ENCODE measurements around the gene UGT8.
A peak's percentile ranks its signal among the peaks of the same experiment; 100 is the strongest.
"Not testable (repeated sequence)": the region's sequence is repeated elsewhere in the genome, so short reads cannot be mapped to it uniquely, and the experiment has no call there.

The UGT8 gene

GRCh38 chr4:114642173-114642780 lies 43.7 kb downstream of the UGT8 start:
- Mint-ChIP-seq H3K9me3 (peaks cover 2% of the 10 kb centered on the region), H3K4me1 (peaks cover 32% of the 10 kb centered on the region), H3K4me3 (no peak overlapping the region), H3K36me3 (peaks cover 25% of the 10 kb centered on the region), H3K27me3 (no peaks in the 10 kb centered on the region), H3K27ac (peak overlapping the region; percentile 45)
- ATAC-seq (ENCODE audit: low read depth) (no peak), DNase-seq (ENCODE audit: low spot score in 2 of 2) (no peak)

- no peak for ATAC-seq (ENCODE audit: low read depth)
- no peaks in the 10 kb centered on the region for H3K9me3 Mint-ChIP-seq
These were observed 51.3 kb downstream of the UGT8 start for GRCh38 chr4:114649908-114650307.

GRCh38 chr4:114653675-114654074 lies 55.1 kb downstream of the UGT8 start:
- no peak for DNase-seq (ENCODE audit: low spot score in 2 of 2)
- Mint-ChIP-seq H3K4me1 (peaks cover 36% of the 10 kb centered on the region), H3K4me3 (no peak overlapping the region), H3K27ac (peak overlapping the region; percentile 62), H3K9me3 (no peaks in the 10 kb centered on the region), H3K36me3 (peaks cover 2% of the 10 kb centered on the region), H3K27me3 (no peaks in the 10 kb centered on the region)
- no peak for ATAC-seq (ENCODE audit: low read depth)

More at GRCh38 chr4:114649908-114650307, 51.3 kb downstream of the UGT8 start:
- DNase-seq (ENCODE audit: low spot score in 2 of 2), result no peak
- Mint-ChIP-seq H3K4me1 (peaks cover 38% of the 10 kb centered on the region), H3K27me3 (no peaks in the 10 kb centered on the region), H3K27ac (no peak overlapping the region), H3K36me3 (peaks cover 2% of the 10 kb centered on the region), H3K4me3 (no peak overlapping the region)

- peak; percentile 22 for ATAC-seq (ENCODE audit: low read depth)
- peak in 1 of 2 donors; percentile 1 for DNase-seq (ENCODE audit: low spot score in 2 of 2)
- Mint-ChIP-seq H3K4me1 (peaks cover 40% of the 10 kb centered on the region), H3K4me3 (no peak overlapping the region), H3K9me3 (no peaks in the 10 kb centered on the region), H3K36me3 (peaks cover 2% of the 10 kb centered on the region), H3K27me3 (no peaks in the 10 kb centered on the region), H3K27ac (peak overlapping the region; percentile 62)
These were observed 56.0 kb downstream of the UGT8 start for GRCh38 chr4:114654592-114654991.

GRCh38 chr4:114658179-114658578 lies 59.6 kb downstream of the UGT8 start:
- Mint-ChIP-seq H3K9me3 (no peaks in the 10 kb centered on the region), H3K4me1 (peaks cover 22% of the 10 kb centered on the region), H3K36me3 (no peaks in the 10 kb centered on the region), H3K27me3 (no peaks in the 10 kb centered on the region), H3K27ac (no peak overlapping the region), H3K4me3 (no peak overlapping the region)
- ATAC-seq (ENCODE audit: low read depth) (no peak), DNase-seq (ENCODE audit: low spot score in 2 of 2) (no peak)

GRCh38 chr4:114658776-114659175 lies 60.2 kb downstream of the UGT8 start:
- no peak for DNase-seq (ENCODE audit: low spot score in 2 of 2)
- ATAC-seq (ENCODE audit: low read depth), result no peak
- H3K36me3 Mint-ChIP-seq, result no peaks in the 10 kb centered on the region
- no peaks in the 10 kb centered on the region for H3K27me3 Mint-ChIP-seq
- H3K9me3 Mint-ChIP-seq, result no peaks in the 10 kb centered on the region
- H3K4me1 Mint-ChIP-seq, result peaks cover 19% of the 10 kb centered on the region
- no peak overlapping the region for H3K4me3 Mint-ChIP-seq
- H3K27ac Mint-ChIP-seq, result no peak overlapping the region

- ATAC-seq (ENCODE audit: low read depth) (peak; percentile 97), DNase-seq (ENCODE audit: low spot score in 2 of 2) (peak; percentile 41 to 64)
- no peaks in the 10 kb centered on the region for H3K9me3 Mint-ChIP-seq
- H3K27ac Mint-ChIP-seq, result no peak overlapping the region
- H3K27me3 Mint-ChIP-seq, result no peaks in the 10 kb centered on the region
- H3K36me3 Mint-ChIP-seq, result peaks cover under 1% of the 10 kb centered on the region
- H3K4me3 Mint-ChIP-seq, result no peak overlapping the region
- peaks cover 12% of the 10 kb centered on the region for H3K4me1 Mint-ChIP-seq
These were observed 60.9 kb downstream of the UGT8 start for GRCh38 chr4:114659386-114660008.

- DNase-seq (ENCODE audit: low spot score in 2 of 2), result no peak
- H3K4me1 Mint-ChIP-seq, result peaks cover 6% of the 10 kb centered on the region
- no peaks in the 10 kb centered on the region for H3K9me3 Mint-ChIP-seq
- no peak for ATAC-seq (ENCODE audit: low read depth)
- no peak overlapping the region for H3K27ac Mint-ChIP-seq
- H3K4me3 Mint-ChIP-seq, result no peak overlapping the region
- no peaks in the 10 kb centered on the region for H3K27me3 Mint-ChIP-seq
- peaks cover 9% of the 10 kb centered on the region for H3K36me3 Mint-ChIP-seq
These were observed 64.5 kb downstream of the UGT8 start for GRCh38 chr4:114663083-114663482.

- H3K36me3 Mint-ChIP-seq, result peaks cover 21% of the 10 kb centered on the region
- no peak for DNase-seq (ENCODE audit: low spot score in 2 of 2)
- H3K27ac Mint-ChIP-seq, result no peak overlapping the region
- ATAC-seq (ENCODE audit: low read depth), result no peak
- H3K4me3 Mint-ChIP-seq, result no peak overlapping the region
- H3K27me3 Mint-ChIP-seq, result no peaks in the 10 kb centered on the region
- peaks cover 19% of the 10 kb centered on the region for H3K4me1 Mint-ChIP-seq
- H3K9me3 Mint-ChIP-seq, result no peaks in the 10 kb centered on the region
These were observed 70.0 kb downstream of the UGT8 start for GRCh38 chr4:114668577-114668976.

- Mint-ChIP-seq H3K36me3 (peaks cover 25% of the 10 kb centered on the region), H3K4me1 (peaks cover 22% of the 10 kb centered on the region), H3K4me3 (peak overlapping the region; percentile 33), H3K27ac (peak overlapping the region; percentile 11)
- ATAC-seq (ENCODE audit: low read depth); DNase-seq (ENCODE audit: low spot score in 2 of 2); H3K27me3 Mint-ChIP-seq; H3K9me3 Mint-ChIP-seq: not testable (repeated sequence)
These were observed 72.1 kb downstream of the UGT8 start for GRCh38 chr4:114670733-114671132.

- Mint-ChIP-seq H3K9me3 (no peaks in the 10 kb centered on the region), H3K27me3 (no peaks in the 10 kb centered on the region), H3K4me1 (peaks cover 20% of the 10 kb centered on the region), H3K27ac (no peak overlapping the region), H3K4me3 (no peak overlapping the region), H3K36me3 (peaks cover 31% of the 10 kb centered on the region)
- no peak for ATAC-seq (ENCODE audit: low read depth)
- no peak for DNase-seq (ENCODE audit: low spot score in 2 of 2)
These were observed 74.7 kb downstream of the UGT8 start for GRCh38 chr4:114673306-114673705.

- Mint-ChIP-seq H3K36me3 (peaks cover 31% of the 10 kb centered on the region), H3K9me3 (no peaks in the 10 kb centered on the region), H3K27me3 (no peaks in the 10 kb centered on the region), H3K27ac (no peak overlapping the region), H3K4me1 (peaks cover 20% of the 10 kb centered on the region), H3K4me3 (no peak overlapping the region)
- ATAC-seq (ENCODE audit: low read depth), result no peak
- DNase-seq (ENCODE audit: low spot score in 2 of 2), result no peak
These were observed 75.5 kb downstream of the UGT8 start for GRCh38 chr4:114674080-114674479.

GRCh38 chr4:114677346-114677979 lies 78.9 kb downstream of the UGT8 start:
- no peak for ATAC-seq (ENCODE audit: low read depth)
- Mint-ChIP-seq H3K36me3 (peaks cover 21% of the 10 kb centered on the region), H3K27ac (no peak overlapping the region), H3K9me3 (no peaks in the 10 kb centered on the region), H3K4me3 (no peak overlapping the region), H3K27me3 (no peaks in the 10 kb centered on the region), H3K4me1 (peaks cover 3% of the 10 kb centered on the region)
- DNase-seq (ENCODE audit: low spot score in 2 of 2), result no peak

GRCh38 chr4:114684462-114684861 lies 85.9 kb downstream of the UGT8 start:
- Mint-ChIP-seq H3K4me1 (peaks cover 9% of the 10 kb centered on the region), H3K27ac (no peak overlapping the region), H3K36me3 (peaks cover 9% of the 10 kb centered on the region), H3K27me3 (no peaks in the 10 kb centered on the region), H3K4me3 (no peak overlapping the region), H3K9me3 (no peaks in the 10 kb centered on the region)
- ATAC-seq (ENCODE audit: low read depth) (no peak), DNase-seq (ENCODE audit: low spot score in 2 of 2) (no peak)
